Measurements from ENCODE around the gene RNASE1.

RNASE1 gene

DNA sequence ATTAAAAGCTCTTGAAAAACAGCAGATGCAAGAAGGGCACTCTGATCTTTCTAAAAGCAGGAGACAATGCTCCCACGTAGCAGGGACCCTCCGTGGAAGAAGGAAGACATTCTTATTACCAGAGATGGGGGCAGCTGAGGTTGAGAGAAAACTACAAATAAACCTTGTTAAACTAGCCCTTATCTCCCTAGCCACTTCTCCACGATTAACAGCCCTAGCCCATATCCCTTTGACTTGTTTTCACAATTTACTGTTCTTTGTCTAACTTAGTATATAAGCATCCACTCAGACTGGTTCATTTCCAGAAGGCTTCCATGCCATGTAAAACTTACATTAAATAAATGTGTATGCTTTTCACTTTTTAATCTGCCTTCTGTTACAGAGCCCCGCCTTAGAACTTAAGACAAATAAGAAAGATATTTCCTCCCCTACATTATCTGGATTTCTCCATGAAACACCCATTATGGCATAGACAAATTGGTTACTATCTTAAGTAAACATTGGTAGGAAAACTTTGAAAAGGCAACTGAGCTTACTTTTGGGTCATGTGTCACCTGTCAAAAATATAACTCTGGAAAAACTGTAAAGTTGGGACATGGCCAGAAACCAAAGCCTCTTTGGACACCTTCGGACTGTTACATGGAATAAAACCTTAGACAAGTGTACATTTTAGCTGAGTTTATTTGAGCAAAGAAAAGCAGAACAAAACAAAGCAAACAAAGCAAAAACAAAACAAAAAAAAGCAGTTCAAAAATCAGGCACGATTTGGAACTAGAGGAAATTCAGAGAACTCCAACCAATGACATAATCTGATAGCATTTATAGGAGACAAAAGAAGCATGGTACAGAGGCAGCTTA is 4.9 kb upstream of the RNASE1 start:
- DNase-seq (ENCODE audit: low read depth): no peak
- H3K4me3 ChIP-seq (ENCODE audit: low read depth, low read length): no peak overlapping the region
- TF ChIP-seq, protein P1, sequence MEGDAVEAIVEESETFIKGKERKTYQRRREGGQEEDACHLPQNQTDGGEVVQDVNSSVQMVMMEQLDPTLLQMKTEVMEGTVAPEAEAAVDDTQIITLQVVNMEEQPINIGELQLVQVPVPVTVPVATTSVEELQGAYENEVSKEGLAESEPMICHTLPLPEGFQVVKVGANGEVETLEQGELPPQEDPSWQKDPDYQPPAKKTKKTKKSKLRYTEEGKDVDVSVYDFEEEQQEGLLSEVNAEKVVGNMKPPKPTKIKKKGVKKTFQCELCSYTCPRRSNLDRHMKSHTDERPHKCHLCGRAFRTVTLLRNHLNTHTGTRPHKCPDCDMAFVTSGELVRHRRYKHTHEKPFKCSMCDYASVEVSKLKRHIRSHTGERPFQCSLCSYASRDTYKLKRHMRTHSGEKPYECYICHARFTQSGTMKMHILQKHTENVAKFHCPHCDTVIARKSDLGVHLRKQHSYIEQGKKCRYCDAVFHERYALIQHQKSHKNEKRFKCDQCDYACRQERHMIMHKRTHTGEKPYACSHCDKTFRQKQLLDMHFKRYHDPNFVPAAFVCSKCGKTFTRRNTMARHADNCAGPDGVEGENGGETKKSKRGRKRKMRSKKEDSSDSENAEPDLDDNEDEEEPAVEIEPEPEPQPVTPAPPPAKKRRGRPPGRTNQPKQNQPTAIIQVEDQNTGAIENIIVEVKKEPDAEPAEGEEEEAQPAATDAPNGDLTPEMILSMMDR (IDR thresholded peaks at IDR 0.05; ENCODE audit: low read depth, low read length, missing control alignments): no peak

DNA sequence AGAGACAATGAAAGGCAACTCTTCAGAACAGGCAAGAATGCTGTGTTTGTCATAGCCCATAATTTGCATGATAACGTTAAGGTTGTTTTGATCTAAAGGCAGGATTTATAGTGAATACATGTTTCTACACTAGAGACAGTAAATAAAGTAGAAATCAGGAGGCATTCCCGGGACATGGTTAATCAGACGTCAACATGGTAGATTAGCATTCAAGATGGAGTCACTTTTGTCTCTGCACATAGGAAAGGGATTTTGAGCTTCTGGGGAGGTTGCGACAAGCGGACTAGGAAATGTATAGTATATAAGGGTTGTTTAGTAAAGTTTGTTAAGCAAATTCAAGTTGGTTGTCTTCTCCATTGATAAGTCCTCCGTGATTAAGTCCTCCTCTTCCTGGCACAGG is 2.8 kb upstream of the RNASE1 start:
- no peak overlapping the region for H3K4me3 ChIP-seq (ENCODE audit: low read depth, low read length)
- no peak for DNase-seq (ENCODE audit: low read depth)
- TF ChIP-seq, protein P1 (IDR thresholded peaks at IDR 0.05; ENCODE audit: low read depth, low read length, missing control alignments): no peak

DNA sequence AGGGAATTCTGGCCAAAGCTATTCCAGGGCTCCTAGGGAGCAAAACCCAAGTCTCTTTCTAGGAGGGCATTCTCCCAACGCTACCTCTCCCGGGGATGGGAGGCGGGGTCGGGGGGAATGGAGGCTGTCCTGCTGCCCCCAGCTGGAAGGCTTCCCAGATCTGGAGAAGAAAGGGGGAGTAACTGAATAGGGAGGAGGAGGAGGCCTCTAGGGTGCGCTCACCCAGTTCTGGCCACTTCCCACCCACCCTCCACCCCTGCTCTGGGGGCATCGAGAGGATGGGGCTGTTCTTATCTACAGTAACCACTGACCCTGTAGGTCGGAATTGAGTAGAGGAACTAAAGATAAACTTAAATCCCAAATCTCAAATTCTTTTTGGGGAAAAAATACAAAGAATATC is 579 bp upstream of the RNASE1 start:
- TF ChIP-seq, protein P1 (IDR thresholded peaks at IDR 0.05; ENCODE audit: low read depth, low read length, missing control alignments): no peak
- H3K4me3 ChIP-seq (ENCODE audit: low read depth, low read length): no peak overlapping the region
- DNase-seq (ENCODE audit: low read depth): no peak

DNA sequence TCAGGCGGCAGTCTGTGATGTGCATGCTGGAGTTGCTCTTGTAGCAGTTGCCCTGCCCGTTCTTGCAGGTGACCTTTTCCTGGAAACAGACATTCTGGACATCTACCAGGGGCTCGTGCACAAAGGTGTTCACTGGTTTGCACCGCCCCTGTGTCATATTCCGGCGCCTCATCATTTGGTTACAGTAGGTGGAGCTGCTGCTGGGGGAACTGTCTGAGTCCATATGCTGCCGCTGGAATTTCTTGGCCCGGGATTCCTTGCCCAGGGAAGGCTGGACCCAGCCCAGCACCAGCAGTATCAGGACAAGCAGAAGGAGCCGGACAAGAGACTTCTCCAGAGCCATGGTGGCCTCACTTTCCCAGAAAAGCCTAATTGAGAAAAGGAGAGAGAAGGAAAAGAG is 918 bp downstream of the RNASE1 start:
- no peak overlapping the region for H3K4me3 ChIP-seq (ENCODE audit: low read depth, low read length)
- TF ChIP-seq, protein P1 (IDR thresholded peaks at IDR 0.05; ENCODE audit: low read depth, low read length, missing control alignments): no peak
- DNase-seq (ENCODE audit: low read depth): no peak

DNA sequence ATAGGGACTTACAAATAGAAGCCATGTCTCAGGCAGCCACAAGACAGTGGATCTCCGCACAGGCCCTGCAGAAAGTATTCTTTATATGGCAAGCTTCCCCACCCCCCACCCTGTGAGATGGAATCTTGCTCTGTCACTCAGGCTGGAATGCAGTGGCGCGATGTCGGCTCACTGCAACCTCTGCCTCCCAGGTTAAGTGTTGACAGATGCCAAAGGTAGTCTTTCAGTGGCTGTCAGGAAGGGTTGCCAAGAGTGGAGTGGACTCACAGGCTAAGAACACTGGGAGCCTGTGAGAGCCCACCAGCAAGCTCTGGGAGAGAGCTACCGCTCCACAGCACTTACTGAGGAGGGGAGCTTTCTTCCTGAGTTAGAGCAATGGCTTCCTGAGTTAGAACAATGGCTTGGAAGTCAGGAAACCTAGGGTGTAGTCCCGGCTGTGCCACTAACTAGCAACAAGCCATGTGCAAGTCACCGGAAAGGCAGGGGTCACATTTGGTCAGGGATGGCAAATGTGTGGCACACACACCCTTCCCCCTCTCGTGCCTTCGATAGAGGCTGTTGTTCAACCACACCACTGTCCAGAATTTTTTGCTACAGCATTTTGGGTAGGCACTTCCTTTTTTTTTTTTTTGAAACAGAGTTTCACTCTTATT is 2.6 kb downstream of the RNASE1 start:
- no peak overlapping the region for H3K4me3 ChIP-seq (ENCODE audit: low read depth, low read length)
- TF ChIP-seq, protein P1 (IDR thresholded peaks at IDR 0.05; ENCODE audit: low read depth, low read length, missing control alignments): no peak
- DNase-seq (ENCODE audit: low read depth): no peak

DNA sequence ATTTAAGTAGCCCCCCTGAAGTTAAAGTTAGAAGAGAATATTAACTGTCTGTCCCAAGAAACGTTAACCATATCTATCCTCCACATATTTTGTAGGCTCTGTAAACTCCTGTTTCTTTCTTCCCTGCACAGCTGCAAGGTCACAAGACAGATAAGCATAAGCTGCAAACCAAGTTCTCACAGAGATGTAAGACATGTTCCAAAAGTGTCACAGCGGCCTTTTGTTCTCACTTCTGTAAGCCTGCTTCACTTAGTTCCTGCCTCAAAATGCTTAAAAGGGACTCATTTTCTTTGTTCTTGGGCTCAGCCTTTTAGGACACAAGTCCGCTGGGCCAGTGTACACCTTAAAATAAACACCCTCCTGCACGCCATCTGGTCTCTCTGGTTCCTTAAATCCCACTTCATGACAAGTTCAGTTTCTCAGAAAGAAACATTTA is 3.2 kb downstream of the RNASE1 start:
- DNase-seq (ENCODE audit: low read depth): no peak
- H3K4me3 ChIP-seq (ENCODE audit: low read depth, low read length): no peak overlapping the region
- TF ChIP-seq, protein P1 (IDR thresholded peaks at IDR 0.05; ENCODE audit: low read depth, low read length, missing control alignments): no peak
